8988T (cell line): Measurements from ENCODE around the gene OR8B12.

Experiments used
- DNase-seq: peaks from one replicate; pipeline ENCODE4 v3.0.0; 2011

OR8B12 gene, protein sequence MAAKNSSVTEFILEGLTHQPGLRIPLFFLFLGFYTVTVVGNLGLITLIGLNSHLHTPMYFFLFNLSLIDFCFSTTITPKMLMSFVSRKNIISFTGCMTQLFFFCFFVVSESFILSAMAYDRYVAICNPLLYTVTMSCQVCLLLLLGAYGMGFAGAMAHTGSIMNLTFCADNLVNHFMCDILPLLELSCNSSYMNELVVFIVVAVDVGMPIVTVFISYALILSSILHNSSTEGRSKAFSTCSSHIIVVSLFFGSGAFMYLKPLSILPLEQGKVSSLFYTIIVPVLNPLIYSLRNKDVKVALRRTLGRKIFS

DNA sequence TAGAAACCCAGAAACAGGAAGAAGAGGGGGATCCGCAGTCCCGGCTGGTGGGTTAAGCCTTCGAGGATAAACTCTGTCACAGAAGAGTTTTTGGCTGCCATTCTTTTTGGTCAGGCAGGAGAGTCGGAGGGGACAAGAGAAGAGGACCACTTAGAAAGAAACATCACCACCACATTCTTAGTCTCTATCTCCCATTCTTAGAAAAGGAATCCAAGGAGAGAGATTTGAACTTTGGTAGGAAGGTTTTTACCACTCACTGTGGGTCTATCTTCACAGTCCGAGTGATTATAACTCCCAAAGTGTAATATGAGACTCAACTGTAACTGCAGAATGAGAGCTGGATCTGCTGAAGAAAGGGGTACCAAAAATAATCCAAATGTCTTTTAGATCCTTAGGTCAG lies at the start of gene OR8B12:
TSS of gene OR8B12 (minus strand) at position 101 of the 400 bp plus-strand sequence. CDS start at position 101, 0 bp downstream.
- DNase-seq, result no peak

DNA sequence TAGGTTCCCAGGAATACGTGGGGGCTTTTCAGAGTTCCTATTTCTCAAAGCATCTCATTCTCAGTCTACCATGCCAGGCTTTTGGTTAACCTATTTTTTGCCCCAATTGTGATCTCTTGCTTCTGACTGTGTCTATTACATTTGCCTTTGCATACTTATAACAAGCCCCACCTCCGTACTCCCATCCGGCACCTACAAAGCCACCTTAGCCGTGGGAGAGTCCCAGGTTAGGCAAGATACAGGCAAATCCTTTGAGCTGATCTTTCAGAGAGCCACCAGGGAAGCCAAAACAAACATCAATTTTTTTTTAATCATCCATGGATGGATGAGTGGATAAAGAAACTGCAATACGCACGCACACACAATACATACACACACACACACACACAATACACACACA lies 49.2 kb upstream of the OR8B12 start:
- DNase-seq, result no peak

DNA sequence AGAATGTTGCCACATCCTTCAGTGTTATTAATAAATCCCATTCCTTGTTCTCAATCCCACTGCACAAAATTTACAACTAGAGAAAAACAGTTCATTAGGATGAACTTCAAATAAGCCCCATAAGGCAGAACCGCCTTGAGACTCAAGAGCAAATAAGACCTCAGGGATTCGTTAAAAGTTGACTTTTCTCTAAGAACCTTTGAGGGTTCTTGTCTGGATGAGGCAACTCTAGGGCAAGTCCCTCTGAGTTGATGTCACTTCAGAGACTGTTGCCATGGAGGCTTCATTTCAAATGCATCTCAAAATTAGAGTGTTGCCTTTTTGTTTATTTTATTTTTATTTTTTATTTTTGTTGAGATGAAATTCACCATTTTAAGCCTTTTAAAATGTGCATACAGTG lies 48.0 kb upstream of the OR8B12 start:
- DNase-seq, result no peak

DNA sequence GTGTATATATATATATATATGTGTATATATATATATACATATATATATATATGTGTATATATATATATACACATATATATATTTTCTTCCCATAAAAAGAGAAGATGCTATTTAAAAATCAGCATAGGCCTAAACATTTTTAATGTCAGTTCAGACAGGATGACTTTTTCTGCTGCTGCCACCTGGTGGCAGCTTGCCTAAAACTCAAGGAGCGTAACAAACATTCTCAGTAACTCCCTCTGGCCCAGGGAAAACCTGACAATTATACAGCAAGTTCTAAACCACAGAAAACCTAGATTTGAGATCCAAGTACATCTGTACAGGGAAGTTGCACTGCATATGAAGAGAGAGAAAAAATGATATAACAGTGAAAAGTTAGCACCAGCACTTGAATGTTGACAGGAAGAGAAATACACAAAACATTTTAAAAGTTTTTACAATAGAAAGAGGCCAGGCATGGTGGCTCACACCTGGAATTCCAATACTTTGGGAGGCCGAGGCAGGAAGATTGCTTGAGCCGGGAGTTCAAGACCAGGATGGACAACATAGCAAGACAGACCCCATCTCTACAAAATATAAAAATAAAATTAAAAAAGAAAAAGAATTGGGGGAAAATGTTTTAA lies 42.9 kb upstream of the OR8B12 start:
- no peak for DNase-seq

DNA sequence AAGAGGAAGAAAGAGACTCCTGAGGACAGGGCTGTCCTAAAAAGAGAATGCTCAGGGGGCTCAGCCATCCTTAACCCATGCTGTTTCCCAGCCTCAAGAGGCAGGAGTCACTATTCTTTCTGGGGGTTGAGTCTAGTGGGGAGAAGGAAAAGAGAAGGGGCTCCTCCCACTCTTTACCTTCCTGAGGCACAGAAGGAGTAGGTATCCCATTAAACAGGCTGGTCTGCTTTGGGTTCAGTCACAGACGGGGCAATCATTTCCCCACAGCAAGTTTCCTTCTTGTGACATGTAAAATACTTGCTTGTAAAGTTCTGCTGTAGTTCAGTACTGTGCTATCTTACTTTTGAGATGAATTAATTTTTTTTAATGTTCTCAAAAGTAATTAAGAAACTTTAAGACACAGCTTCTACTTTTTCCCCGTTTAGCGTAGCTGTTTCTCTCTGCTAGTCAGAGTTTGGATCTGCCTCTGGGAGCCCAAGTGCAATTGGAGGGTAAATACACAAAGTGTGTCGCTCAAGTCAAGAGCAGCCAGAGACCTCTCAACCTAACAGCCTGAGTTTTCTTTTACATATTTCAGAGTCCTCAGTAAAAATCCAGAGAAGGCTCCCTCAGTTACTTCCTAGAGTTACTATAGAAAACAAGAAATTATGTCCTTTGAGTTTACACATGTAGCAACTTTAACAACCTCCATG lies 41.4 kb upstream of the OR8B12 start:
- no peak for DNase-seq

DNA sequence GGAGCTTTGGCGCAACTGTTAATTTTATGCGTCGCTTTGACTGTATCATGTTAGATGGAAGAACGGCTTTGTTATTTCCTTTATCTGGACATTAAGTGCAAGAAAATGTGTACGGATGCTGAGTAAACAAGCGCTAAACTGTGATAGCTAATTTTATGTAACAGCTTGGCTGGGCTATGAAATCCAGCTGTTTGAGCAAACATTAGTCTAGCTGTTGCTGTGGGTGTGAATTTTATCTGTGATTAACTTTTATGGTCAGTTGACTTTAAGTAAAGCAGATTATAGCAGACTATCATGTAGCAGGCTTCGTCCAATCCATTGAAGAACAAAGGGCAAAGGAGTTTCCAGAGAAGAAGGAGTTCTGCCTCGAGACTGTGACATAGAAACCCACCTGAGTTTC lies 40.3 kb upstream of the OR8B12 start:
- DNase-seq, result no peak

DNA sequence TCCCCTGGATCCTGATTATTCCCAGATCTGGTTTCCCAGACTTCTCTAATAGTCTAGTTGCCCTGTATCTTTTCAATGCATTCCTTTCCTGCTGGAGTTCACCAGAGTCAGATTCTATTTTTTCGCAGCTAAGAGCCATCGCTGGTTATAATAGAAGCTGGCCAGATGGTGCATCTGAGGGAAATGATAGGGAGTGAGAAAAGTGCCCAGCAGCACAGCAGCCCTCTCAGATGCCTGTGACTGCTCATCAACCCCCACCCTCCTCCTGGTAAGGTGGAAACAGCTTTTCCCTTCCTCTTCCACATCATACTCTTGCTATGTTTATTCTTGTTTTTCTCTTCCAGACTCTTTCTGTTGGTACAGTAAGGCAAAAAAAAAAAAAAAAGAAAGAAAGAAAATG lies 39.1 kb upstream of the OR8B12 start:
- no peak for DNase-seq

DNA sequence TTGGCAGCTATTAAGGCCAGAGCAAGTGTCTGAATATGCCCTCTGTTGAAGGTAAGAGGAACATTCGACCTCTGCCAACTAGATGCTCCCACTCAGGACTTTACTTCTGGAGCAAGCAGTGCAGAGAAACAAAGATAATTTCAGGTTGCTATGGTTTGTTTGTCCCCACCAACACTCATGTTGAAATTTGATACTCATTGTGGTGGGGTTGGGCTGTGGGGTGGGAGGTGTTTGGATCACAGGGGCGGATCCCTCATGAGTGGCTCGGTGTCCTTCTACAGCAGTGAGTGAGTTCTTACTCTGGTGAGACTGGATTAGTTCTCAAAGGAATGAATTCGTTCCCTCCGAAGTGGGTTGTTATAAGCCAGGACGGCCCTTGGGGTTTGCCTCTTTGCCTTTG lies 38.4 kb upstream of the OR8B12 start:
- DNase-seq, result no peak

DNA sequence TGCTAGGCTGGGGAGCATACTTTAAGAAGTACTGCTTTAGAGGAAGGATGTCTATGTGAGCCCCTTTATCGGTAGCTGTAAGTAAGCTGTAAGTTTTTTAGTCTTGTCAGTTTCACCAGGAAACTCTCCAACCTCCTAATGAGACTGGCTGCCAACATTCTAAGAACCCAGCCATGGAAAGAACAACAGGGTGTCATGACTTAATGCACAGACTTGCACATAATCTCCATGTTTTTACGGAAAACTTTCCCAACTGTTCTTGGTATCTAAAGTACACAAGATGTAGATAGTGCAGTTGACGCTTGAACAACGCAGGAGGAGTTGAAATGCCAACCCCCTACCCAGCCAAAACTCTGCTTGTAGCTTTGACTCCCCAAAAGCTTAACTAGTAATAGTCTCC lies 35.3 kb upstream of the OR8B12 start:
- DNase-seq, result no peak

DNA sequence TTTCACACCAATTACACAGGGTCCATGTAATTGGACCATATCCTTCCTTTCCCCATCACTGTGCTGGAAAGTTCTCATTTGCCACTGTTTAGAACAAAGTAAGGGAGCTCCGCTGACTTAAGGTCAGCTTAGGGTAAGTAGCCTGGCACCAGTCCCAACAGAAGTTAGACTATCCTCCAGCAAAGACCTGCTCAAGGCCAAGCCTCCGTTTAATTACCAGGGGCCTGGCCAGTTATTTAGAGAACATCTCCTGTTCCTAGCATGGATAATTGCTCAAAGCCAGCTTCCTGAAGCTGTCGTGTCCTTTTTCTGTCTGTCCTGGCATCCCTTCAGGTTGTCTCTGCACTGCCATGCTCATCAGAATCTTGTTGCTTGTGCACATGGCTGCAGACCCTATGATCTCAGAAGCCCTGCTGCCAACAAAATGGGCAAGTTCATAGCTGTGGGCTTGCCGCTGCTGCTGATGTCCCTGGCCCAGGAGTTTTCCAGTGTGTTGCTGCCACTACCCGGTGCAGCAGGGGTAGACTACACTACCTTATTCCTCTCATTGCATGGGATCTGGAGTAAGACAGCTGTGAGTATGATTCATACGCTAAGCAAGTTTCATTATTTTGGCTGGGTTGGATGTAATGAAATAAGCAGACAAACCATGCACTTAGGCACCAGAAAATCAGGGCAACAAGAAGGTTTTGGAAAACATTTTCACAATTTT lies 34.4 kb upstream of the OR8B12 start:
- DNase-seq, result no peak

DNA sequence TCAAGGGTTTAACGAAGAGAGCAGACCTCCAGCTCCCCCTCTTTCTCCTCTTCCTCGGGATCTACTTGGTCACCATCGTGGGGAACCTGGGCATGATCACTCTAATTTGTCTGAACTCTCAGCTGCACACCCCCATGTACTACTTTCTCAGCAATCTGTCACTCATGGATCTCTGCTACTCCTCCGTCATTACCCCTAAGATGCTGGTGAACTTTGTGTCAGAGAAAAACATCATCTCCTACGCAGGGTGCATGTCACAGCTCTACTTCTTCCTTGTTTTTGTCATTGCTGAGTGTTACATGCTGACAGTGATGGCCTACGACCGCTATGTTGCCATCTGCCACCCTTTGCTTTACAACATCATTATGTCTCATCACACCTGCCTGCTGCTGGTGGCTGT lies 26.7 kb upstream of the OR8B12 start:
- DNase-seq, result no peak

DNA sequence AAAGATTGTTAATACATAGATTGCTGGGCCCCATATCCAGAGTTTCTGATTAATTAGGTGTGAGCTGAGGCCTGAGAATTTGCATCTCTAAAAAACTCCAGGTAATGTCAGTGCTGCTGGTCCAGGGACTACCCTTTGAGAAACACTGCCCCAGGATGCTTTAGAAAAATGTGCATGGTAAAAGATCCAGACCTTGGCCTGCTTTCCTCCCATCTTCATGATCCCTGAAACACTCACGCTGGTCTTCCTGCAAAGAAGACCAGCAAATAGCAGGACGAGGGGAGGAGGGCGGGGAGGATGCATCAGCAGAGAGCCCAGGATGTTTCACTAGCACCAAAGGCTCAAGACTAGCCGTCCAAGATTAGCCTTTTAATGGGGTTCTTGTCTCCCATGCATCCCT lies 26.2 kb upstream of the OR8B12 start, which contains the start of gene OR8A1:
TSS of gene OR8A1 (plus strand) at position 301 of the 400 bp plus-strand sequence. CDS start 123 bp downstream, outside the sequence.
- DNase-seq, result no peak

DNA sequence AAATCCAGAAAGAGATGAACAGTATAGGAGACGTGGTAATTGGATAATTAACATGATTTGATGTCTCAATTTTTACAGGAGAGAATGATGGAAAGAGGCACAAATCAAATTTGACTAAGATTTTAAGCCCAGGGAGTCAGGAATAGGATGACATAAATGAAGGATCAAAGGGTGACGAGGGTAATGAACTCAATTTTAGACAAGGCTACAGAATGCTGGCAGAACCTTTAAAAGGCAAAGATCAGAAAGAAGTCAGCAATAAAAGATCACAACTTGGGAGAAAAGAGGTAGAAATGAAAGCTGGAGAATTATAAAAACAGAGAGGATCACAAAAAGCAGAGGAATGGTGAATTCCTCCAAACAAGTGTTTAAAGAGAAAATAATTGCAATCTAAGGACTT lies 13.4 kb upstream of the OR8B12 start:
- no peak for DNase-seq

DNA sequence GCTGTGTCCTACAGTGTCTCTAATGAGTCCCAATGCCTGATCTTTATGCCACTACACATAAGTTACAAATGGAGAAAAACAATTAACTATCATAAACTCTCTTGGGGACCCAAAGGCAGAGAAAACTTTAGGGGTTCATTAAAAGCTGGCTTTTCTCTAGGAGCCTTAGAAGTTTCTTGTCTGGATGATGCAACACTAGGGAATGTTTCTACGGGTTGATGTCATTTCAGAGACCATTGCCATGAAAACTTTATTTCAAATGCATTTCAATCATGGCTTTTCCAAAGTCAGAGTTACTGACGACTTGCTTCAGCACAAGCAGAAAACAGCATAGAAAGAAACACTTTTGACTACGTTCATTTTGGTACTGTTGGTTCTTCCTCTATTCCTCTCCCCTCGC lies 8.5 kb upstream of the OR8B12 start:
- no peak for DNase-seq

DNA sequence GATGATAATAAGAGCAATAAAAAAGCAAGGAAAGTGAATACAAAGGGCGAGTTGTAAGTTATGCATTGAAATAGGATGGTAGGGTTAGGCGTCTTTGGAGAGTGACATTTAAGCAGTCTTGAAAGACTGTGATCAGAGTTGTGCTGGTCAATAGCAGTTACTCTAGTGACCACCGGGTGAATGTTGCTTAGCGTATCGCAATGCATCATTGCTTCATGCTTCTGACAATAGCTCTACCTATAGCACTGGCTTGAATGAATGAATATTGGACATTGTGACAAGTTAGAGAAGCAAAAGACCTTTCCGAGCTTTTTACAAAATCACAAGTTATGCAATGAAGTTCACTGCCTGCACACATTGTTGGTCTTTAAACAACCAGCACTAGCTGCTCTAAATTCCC lies 7.7 kb upstream of the OR8B12 start:
- no peak for DNase-seq

DNA sequence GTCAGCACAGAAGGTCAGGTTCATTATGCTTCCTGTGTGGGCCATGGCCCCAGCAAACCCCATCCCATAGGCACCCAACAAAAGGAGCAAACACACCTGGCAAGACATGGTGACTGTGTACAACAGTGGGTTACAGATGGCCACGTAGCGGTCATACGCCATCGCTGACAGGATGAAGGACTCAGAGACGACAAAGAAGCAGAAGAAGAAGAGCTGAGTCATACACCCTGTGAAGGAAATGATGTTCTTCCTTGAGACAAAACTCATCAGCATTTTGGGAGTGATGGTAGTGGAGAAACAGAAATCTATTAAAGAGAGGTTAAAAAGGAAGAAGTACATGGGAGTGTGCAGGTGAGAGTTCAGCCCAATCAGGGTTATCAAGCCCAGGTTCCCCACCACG lies 309 bp downstream of the OR8B12 start:
- no peak for DNase-seq

DNA sequence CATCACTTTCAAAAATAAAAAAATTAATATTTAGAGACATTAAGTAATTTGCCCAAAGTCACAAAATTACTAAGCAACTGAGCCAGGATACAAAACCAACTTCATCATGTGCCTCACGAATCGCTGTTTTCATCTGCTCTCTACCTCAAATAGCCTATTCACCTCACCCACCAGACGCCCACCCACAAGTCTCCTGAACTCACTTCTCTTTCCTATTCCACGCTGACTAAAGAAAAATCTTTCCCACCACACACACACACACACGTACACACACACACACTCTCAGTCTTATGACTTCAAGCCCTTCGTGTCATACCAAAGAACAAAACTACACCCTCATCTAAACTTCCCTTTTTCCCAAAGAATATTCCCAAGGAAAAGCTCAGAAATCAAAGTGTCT lies 2.2 kb downstream of the OR8B12 start:
- no peak for DNase-seq

DNA sequence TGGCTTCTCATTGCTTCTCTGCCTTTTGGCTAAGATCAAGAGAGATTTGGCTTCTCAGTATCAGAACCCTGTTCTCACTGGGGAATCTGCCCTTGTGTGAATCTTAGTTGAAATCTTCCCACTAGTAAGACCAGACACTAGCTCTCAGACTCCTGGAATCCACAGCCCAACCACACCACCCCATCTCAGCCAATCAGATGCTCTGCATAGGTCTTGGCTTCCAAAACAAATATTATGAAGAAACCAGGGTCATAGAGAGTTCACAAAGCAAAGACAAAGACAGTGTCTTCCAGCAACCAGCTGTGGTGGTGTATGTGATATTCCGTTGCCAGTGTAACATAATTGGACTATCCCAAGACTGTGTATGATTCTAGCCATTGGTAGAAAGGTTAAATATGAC lies 5.4 kb downstream of the OR8B12 start:
- no peak for DNase-seq

DNA sequence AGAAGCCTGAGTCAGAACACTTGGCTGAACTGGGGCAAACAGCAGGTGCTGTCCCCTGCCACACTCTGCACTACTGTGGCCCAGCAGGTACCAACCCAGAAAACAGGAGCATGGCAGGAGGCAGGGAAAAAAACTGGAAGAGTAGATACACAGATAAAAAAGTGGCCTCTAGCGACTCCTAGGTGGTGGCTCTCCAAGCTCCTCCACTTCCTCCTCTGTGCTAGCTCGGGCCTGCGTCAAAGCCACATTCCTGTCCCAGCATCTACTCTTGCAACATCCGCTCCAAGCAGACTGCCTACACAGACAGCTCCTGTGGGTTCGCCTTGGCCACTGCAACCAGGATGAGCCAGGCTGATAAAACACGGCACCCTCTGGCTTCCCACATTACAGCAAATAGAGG lies 6.9 kb downstream of the OR8B12 start:
- no peak for DNase-seq

DNA sequence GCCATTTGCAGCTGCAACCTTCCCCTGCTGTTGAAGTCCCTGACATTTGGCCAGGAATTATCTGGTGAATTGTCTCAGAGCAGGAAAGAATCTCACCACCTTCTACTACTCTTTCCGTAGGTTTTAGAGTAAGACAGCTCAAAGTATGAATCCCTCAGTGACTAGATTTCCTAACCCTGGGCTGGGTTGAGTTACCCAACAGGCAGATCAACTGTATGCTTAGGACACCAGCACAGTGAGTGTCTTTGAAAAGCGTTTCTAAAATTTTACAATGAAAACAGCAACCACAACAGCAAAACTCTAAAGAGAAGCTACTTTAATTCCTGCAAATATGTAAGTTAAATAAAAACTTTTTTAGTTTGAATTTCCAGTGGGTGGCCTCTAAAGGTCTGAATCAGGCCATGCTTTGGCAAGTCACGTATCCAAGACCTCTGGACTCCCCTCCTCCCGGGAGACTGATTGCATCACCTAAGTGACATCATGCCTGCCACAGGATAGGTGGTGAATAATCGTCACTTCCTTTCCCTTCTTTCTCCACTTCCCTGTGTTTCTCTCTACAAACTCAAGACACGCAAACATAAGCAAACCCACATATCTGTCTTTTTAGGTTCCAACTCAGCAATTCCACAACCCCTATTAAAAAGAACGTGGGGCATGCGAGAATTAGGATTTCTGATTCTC lies 7.8 kb downstream of the OR8B12 start:
- no peak for DNase-seq

DNA sequence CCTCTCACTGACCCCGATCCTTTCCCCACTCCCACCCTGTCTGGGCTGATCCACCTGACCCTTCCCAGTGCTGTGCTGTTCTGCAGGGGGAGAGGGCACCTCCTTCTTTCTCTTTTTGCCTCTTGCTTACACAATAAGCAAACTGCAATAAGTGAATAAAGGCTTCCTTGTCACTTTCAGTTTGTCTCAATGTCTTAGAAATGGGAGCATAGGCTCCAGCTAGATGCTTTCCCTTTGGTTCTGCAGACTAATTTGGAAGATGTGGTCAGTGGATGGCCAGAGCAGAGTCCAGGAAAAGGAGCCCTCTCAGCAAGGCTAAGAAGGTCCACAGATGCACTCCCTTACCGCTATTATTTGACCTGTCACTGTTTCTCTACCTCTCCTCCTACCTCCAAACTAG lies 9.4 kb downstream of the OR8B12 start:
- no peak for DNase-seq

DNA sequence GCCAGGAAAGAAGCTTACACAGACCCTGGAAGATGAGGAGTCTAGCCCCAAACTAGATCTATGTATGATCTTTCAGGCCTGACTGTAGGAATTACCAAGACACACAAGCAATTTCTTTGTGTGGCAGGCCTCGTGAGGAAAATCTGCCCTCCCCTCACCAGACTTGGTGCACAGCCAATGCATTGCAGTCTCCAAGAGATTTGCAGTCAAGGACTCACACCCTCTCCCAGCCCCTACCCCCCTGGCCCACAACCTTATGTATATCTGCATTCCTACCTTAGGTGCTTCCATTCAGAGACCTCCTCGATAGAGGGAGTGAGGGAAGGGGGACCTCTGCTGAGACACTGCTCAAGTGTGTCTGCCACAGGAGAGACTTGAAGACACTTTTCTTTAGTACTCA lies 9.8 kb downstream of the OR8B12 start:
- DNase-seq, result no peak

DNA sequence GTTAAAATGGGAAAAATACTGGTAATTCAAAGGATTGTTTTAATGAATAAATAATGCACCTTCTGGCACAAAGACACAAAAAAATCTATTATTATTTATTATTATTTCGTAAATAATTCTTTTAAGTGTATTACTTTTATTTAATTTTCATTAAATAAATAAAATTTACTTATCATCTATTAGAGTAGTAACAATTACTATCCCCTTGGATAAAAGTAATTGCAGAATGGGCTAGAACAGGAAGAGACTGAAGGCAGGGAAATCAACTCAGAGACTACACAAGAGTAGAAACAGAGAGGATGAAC lies 23.0 kb downstream of the OR8B12 start:
- no peak for DNase-seq
